Neural cell (in vitro differentiated cells): Measurements from ENCODE around the gene RAB33B. TPM values are rescaled to one million over a fixed set of nuclear protein-coding genes. Genes with fewer than 3 reads are reported as not detected.

Experiments
- H2AFZ ChIP-seq: fragments of 200-600, 300-800 bp; sonication (generic), shearing (Covaris generic); 2 replicates; pipeline ENCODE4 v1.6.0; 2014; ENCODE audit warnings: low read depth, mild to moderate bottlenecking, antibody characterized with exemption, low read length, moderate library complexity
- H3F3A ChIP-seq: fragments of 200-600 bp; shearing (Covaris generic); 2 replicates; pipeline ENCODE4 v1.6.1; 2016; ENCODE audit warnings: mild to moderate bottlenecking, moderate library complexity, mixed read lengths, antibody characterized with exemption, low read length; ENCODE audit not compliant: insufficient read depth, poor library complexity, severe bottlenecking
- H3K27ac ChIP-seq: fragments of 200-600, 300-800 bp; sonication (generic), shearing (Covaris generic); 2 replicates; pipeline ENCODE4 v1.5.1; 2014; ENCODE audit warnings: mild to moderate bottlenecking, low read length, moderate library complexity
- H3K27me3 ChIP-seq: fragments of 300-800, 200-600 bp; sonication (generic), shearing (Covaris generic); 2 replicates; pipeline ENCODE4 v1.6.0; 2014; ENCODE audit warnings: mild to moderate bottlenecking, low read depth, low read length, moderate library complexity; ENCODE audit not compliant: insufficient read depth
- H3K36me3 ChIP-seq: fragments of 300-800, 200-600 bp; sonication (generic), shearing (Covaris generic); 2 replicates; pipeline ENCODE4 v1.5.1; 2014; ENCODE audit warnings: mild to moderate bottlenecking, antibody characterized with exemption, low read length, moderate library complexity; ENCODE audit not compliant: insufficient read depth
- H3K4me2 ChIP-seq: fragments of 300-800, 200-600 bp; sonication (generic), shearing (Covaris generic); 2 replicates; pipeline ENCODE4 v1.6.0; 2014; ENCODE audit warnings: mild to moderate bottlenecking, low read length
- H3K4me3 ChIP-seq: fragments of 300-800, 200-600 bp; sonication (generic), shearing (Covaris generic); 2 replicates; pipeline ENCODE4 v1.5.1; 2014; ENCODE audit warnings: mild to moderate bottlenecking, low read length, moderate library complexity
- H3K79me2 ChIP-seq: fragments of 200-600 bp; shearing (Covaris generic); replicated peaks from 2 replicates; pipeline ENCODE4 v1.6.0; 2014; ENCODE audit warnings: mild to moderate bottlenecking, low read length, moderate library complexity; ENCODE audit not compliant: insufficient read depth
- H3K9ac ChIP-seq: fragments of 300-800, 200-600 bp; sonication (generic), shearing (Covaris generic); 2 replicates; pipeline ENCODE4 v1.6.1; 2016; ENCODE audit warnings: mild to moderate bottlenecking, low read length, mixed read lengths
- H3K9me2 ChIP-seq: fragments of 200-600 bp; shearing (Covaris generic); 2 replicates; pipeline ENCODE4 v1.6.1; 2016; ENCODE audit warnings: mild to moderate bottlenecking, low read length, mixed read lengths; ENCODE audit not compliant: insufficient read depth
- H3K9me3 ChIP-seq: fragments of 200-600, 300-800 bp; sonication (generic), shearing (Covaris generic); 2 replicates; pipeline ENCODE4 v1.6.1; 2016; ENCODE audit warnings: mild to moderate bottlenecking, mixed run types, low read length, moderate library complexity, mixed read lengths
- H4K20me1 ChIP-seq: fragments of 200-600 bp; shearing (Covaris generic); 2 replicates; pipeline ENCODE4 v1.6.1; 2016; ENCODE audit warnings: mild to moderate bottlenecking, mixed run types; ENCODE audit not compliant: insufficient read depth
- CTCF ChIP-seq: fragments of 450-650 bp; IDR thresholded peaks from 2 replicates; pipeline ENCODE4 v1.5.1; 2014; ENCODE audit warnings: antibody characterized with exemption, mild to moderate bottlenecking, moderate library complexity; ENCODE audit not compliant: poor library complexity, severe bottlenecking
- EP300 ChIP-seq: fragments of 450-650 bp; conservative IDR thresholded peaks from 2 replicates; pipeline ENCODE4 v1.6.1; 2014; ENCODE audit warnings: antibody characterized with exemption, mild to moderate bottlenecking, moderate library complexity; ENCODE audit not compliant: poor library complexity, severe bottlenecking
- EZH2 ChIP-seq: fragments of 200-600, 300-800 bp; shearing (Covaris generic), sonication (generic); IDR thresholded peaks from 2 replicates; pipeline ENCODE4 v1.6.1; 2014; ENCODE audit warnings: antibody characterized with exemption, low read length, borderline replicate concordance, mild to moderate bottlenecking; ENCODE audit not compliant: insufficient read depth, poor library complexity, severe bottlenecking
- MXI1 ChIP-seq: fragments of 450-650 bp; conservative IDR thresholded peaks from 2 replicates; pipeline ENCODE4 v1.6.1; 2014; ENCODE audit warnings: antibody characterized with exemption, mild to moderate bottlenecking; ENCODE audit not compliant: poor library complexity, severe bottlenecking
- POLR2AphosphoS5 ChIP-seq: IDR thresholded peaks from 2 replicates; pipeline ENCODE4 v1.6.1; 2012
- RAD21 ChIP-seq: fragments of 450-650 bp; conservative IDR thresholded peaks from 2 replicates; pipeline ENCODE4 v1.6.1; 2014; ENCODE audit warnings: antibody characterized with exemption, mild to moderate bottlenecking, moderate library complexity
- REST ChIP-seq: IDR thresholded peaks from 2 replicates; pipeline ENCODE4 v1.6.1; 2012; ENCODE audit warnings: borderline replicate concordance
- SMC3 ChIP-seq: fragments of 450-650 bp; conservative IDR thresholded peaks from 2 replicates; pipeline ENCODE4 v1.6.1; 2014; ENCODE audit warnings: antibody characterized with exemption, mild to moderate bottlenecking, moderate library complexity; ENCODE audit not compliant: poor library complexity
- TAF1 ChIP-seq: IDR thresholded peaks from 2 replicates; pipeline ENCODE4 v1.6.1; 2012; ENCODE audit warnings: low read depth
- polyA plus RNA-seq: library from polyadenylated mRNA; depleted of rRNA; stranded (reverse); fragments of >200 nt; gene quantifications from 2 replicates; pipeline ENCODE4 v1.2.3, GENCODE V29; 2014

The RAB33B gene
- polyA plus RNA-seq, 1 donor from 2014 or later: 8.6 TPM

GRCh38 chr4:139481465-139481864 is 27.5 kb downstream of the RAB33B start:
- H3K27me3 ChIP-seq: no peaks in the 10 kb centered on the region
- no peak overlapping the region for H3K27ac ChIP-seq

GRCh38 chr4:139483000-139483399 is 29.1 kb downstream of the RAB33B start:
- Histone ChIP-seq H3K36me3 (no peaks in the 10 kb centered on the region), H4K20me1 (no peaks in the 10 kb centered on the region), H3K4me2 (no peak overlapping the region), H3K9ac (no peak overlapping the region), H2AFZ (no peak overlapping the region), H3K79me2 (no peaks in the 10 kb centered on the region), H3K27ac (no peak overlapping the region), H3K4me3 (no peak overlapping the region), H3K9me3 (no peaks in the 10 kb centered on the region), H3K27me3 (no peaks in the 10 kb centered on the region), H3K9me2 (no peaks in the 10 kb centered on the region), H3F3A (no peaks in the 10 kb centered on the region)
- no peak for TF ChIP-seq MXI1
- no peak for TF ChIP-seq REST
- no peak for TF ChIP-seq TAF1
- TF ChIP-seq EZH2: no peak
- no peak for TF ChIP-seq POLR2AphosphoS5
- TF ChIP-seq CTCF: no peak
- TF ChIP-seq SMC3: no peak
- TF ChIP-seq EP300: no peak
- TF ChIP-seq RAD21: no peak

More at GRCh38 chr4:139481465-139481864, 27.5 kb downstream of the RAB33B start:
- H3K4me2 ChIP-seq: no peak overlapping the region
- H3K79me2 ChIP-seq: no peaks in the 10 kb centered on the region
- no peaks in the 10 kb centered on the region for H3F3A ChIP-seq
- H3K4me3 ChIP-seq: no peak overlapping the region
- no peak overlapping the region for H3K9ac ChIP-seq
- H4K20me1 ChIP-seq: no peaks in the 10 kb centered on the region
- no peaks in the 10 kb centered on the region for H3K36me3 ChIP-seq
- no peaks in the 10 kb centered on the region for H3K9me2 ChIP-seq
- H3K9me3 ChIP-seq: no peaks in the 10 kb centered on the region
- TF ChIP-seq CTCF (no peak), POLR2AphosphoS5 (no peak), EZH2 (no peak), TAF1 (no peak), SMC3 (no peak)
- H2AFZ ChIP-seq: no peak overlapping the region
